BE2C (cell line): ENCODE data around the gene CSHL1.

Experiments used
- DNase-seq: peaks from one replicate; pipeline ENCODE4 v3.0.0-alpha.2; 2020
- H3K27me3 ChIP-seq: fragments of 250-450 bp; sonication (Bioruptor Pico); 2 replicates; pipeline ENCODE4 v1.5.1; 2020; ENCODE audit warnings: mild to moderate bottlenecking
- H3K36me3 ChIP-seq: fragments of 250-450 bp; sonication (Bioruptor Pico); 2 replicates; pipeline ENCODE4 v1.5.1; 2020; ENCODE audit warnings: mild to moderate bottlenecking
- H3K4me1 ChIP-seq: fragments of 250-450 bp; sonication (Bioruptor Pico); 2 replicates; pipeline ENCODE4 v1.5.1; 2020
- H3K4me3 ChIP-seq: 2 replicates; pipeline ENCODE4 v1.5.1; 2011; ENCODE audit warnings: low read depth, low read length
- H3K9me3 ChIP-seq: fragments of 250-450 bp; sonication (Bioruptor Pico); 2 replicates; pipeline ENCODE4 v1.5.1; 2020
- TF ChIP-seq, protein P1 (sequence below): IDR thresholded peaks from 2 replicates; pipeline ENCODE4 v1.5.1; 2012; ENCODE audit warnings: mild to moderate bottlenecking, low read depth, low read length

CSHL1 gene

GRCh38 chr17:63937319-63937718, 26.3 kb upstream of the CSHL1 start:
- no peak for DNase-seq
- H3K27me3 ChIP-seq, result no peaks in the 10 kb centered on the region
- H3K36me3 ChIP-seq, result no peaks in the 10 kb centered on the region
- H3K4me1 ChIP-seq, result no peaks in the 10 kb centered on the region
- H3K9me3 ChIP-seq, result no peaks in the 10 kb centered on the region
- TF ChIP-seq, protein P1, sequence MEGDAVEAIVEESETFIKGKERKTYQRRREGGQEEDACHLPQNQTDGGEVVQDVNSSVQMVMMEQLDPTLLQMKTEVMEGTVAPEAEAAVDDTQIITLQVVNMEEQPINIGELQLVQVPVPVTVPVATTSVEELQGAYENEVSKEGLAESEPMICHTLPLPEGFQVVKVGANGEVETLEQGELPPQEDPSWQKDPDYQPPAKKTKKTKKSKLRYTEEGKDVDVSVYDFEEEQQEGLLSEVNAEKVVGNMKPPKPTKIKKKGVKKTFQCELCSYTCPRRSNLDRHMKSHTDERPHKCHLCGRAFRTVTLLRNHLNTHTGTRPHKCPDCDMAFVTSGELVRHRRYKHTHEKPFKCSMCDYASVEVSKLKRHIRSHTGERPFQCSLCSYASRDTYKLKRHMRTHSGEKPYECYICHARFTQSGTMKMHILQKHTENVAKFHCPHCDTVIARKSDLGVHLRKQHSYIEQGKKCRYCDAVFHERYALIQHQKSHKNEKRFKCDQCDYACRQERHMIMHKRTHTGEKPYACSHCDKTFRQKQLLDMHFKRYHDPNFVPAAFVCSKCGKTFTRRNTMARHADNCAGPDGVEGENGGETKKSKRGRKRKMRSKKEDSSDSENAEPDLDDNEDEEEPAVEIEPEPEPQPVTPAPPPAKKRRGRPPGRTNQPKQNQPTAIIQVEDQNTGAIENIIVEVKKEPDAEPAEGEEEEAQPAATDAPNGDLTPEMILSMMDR, result no peak
- H3K4me3 ChIP-seq, result no peak overlapping the region

DNA sequence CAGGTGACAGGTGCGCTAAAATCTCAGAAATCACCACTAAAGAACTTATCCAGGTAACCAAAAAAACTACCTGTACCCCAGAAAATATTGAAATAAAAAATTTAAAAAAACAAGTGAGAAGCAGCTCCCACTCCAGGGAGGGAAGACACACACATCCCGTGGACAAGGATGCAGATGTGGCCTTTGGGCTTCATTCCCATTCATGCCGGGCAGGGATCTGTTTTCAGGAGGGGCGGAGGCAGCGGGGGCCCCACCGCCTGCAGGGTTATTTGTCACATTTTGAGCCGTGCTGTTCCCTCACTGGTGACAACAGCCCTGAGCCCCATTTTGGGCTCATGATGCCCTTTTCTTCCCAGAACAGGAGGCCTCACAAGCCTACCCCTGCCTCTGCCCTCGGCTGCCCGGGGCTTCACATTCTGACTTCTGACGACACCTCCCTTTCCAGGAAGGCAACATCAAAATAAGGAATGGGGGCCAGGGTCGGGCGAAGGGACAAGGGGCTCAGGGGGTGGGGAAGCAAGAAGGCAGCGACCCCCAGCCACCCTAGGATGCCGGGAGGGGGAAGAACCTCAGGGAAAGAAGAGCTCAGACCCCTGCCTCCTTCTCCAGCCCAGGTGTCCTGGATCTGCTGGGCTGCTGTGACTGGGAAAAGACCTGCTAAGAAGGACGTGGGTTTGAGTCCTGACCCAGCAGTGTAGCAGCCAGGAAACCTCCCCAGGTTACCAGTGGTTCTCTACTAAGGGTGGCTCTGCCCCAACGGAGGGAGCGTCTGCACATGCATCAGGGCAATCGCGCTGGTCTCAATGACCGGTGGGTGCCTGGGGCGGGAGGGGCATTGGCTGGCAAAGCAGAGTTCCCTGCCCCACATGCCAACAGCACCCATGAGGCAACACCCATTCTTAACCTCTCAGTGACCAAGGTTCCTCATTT, 23.4 kb upstream of the CSHL1 start:
- no peak overlapping the region for H3K4me3 ChIP-seq
- H3K9me3 ChIP-seq, result no peaks in the 10 kb centered on the region
- TF ChIP-seq, protein P1, result no peak
- DNase-seq, result no peak
- H3K4me1 ChIP-seq, result no peaks in the 10 kb centered on the region
- H3K36me3 ChIP-seq, result no peaks in the 10 kb centered on the region
- no peaks in the 10 kb centered on the region for H3K27me3 ChIP-seq

DNA sequence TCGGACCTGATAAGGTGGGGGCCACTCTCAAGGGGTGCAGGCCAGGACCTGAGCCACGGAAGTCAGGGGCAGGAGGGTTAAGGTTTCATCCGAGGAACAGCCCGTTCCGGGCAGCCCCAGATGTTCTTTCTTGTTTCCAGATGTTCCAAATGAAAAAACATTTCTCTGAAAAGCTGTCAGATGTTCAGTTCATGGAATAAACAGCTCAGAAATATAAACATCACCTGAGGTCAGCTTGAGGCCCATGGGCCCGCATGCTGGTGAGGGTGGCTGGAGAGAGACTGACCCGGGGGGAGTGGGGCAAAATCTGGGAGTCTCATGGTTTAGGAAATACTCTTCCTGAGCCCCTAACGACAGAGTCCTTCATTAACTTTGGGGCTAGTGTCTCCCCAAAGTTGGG, 22.5 kb upstream of the CSHL1 start:
- Histone ChIP-seq H3K27me3 (no peaks in the 10 kb centered on the region), H3K36me3 (no peaks in the 10 kb centered on the region), H3K4me1 (no peaks in the 10 kb centered on the region), H3K4me3 (no peak overlapping the region), H3K9me3 (no peaks in the 10 kb centered on the region)
- no peak for DNase-seq
- TF ChIP-seq, protein P1, result no peak

- TF ChIP-seq, protein P1, result no peak
- DNase-seq, result no peak
- H3K4me1 ChIP-seq, result no peaks in the 10 kb centered on the region
- no peaks in the 10 kb centered on the region for H3K36me3 ChIP-seq
- no peak overlapping the region for H3K4me3 ChIP-seq
- no peaks in the 10 kb centered on the region for H3K27me3 ChIP-seq
- no peaks in the 10 kb centered on the region for H3K9me3 ChIP-seq
These were observed 21.7 kb upstream of the CSHL1 start for GRCh38 chr17:63932721-63933120.

DNA sequence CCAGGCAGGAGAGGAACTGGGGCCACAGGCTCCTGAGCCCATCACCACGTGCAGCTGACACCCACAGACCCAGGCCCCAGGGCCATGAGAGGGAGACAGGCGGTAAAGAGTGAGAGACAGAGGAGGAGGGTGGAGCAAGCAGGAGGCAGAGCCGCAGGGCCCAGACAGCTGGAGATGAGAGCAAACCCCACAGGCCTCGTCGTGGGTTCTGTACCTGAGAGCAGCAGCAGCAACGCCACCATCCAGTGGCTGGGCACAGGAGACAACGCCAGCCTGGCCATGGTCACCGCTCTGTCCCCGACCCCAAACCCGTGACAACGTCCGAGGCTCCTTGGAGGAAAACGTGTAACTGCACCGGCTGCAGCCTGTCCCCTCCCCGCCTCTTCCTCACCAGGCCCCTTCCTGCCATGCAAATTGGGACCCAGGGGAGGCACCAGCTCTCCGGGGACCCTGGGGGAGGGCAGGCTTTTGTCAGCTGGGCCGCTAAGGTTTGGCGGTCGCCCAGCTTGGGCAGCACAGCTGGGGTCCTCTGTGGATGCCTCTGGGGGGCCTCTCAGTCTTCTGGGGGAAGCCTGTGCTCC, 21.0 kb upstream of the CSHL1 start, which contains the start of gene CD79B:
Gene CD79B (minus strand): TSS at position 351 of the 581 bp plus-strand sequence. CDS start 70 bp downstream, at position 281.
- Histone ChIP-seq H3K36me3 (no peaks in the 10 kb centered on the region), H3K27me3 (no peaks in the 10 kb centered on the region), H3K4me3 (no peak within 1 kb of the TSS), H3K9me3 (no peaks in the 10 kb centered on the region), H3K4me1 (no peaks in the 10 kb centered on the region)
- TF ChIP-seq, protein P1, result no peak
- DNase-seq, result no peak
